G401 (cell line): ENCODE results near the gene PNPLA6. TPM values are rescaled to one million over a fixed set of nuclear protein-coding genes. Genes with fewer than 3 reads are reported as not detected.
A peak's percentile ranks its signal among the peaks of the same experiment; 100 is the strongest.
"Not testable (repeated sequence)": the region's sequence is repeated elsewhere in the genome, so short reads cannot be mapped to it uniquely, and the experiment has no call there.

Experiments
- DNase-seq: peaks from one replicate; pipeline ENCODE4 v3.0.0-alpha.2; 2015; ENCODE audit warnings: low spot score
- in situ Hi-C: cut with HindIII; loops from 2 replicates; pipeline ENCODE4 v1.10.0; 2016; ENCODE audit warnings: low sequenced_read_pairs, mixed read lengths
- total RNA-seq: library from RNA; depleted of rRNA; stranded (reverse); fragments of >200 nt; shearing (Covaris generic); gene quantifications from 2 replicates; pipeline ENCODE4 v1.2.3, GENCODE V29; 2014

The PNPLA6 gene
- total RNA-seq, 1 experiment from 2014 or later: 97.9 TPM

- in situ Hi-C loops: no loop called here
- DNase-seq: no peak
These were observed 14.1 kb downstream of the PNPLA6 start for GRCh38 chr19:7549429-7550148.

GRCh38 chr19:7550169-7550770 lies 14.8 kb downstream of the PNPLA6 start:
- in situ Hi-C loops: no loop called here
- DNase-seq: no peak

DNA sequence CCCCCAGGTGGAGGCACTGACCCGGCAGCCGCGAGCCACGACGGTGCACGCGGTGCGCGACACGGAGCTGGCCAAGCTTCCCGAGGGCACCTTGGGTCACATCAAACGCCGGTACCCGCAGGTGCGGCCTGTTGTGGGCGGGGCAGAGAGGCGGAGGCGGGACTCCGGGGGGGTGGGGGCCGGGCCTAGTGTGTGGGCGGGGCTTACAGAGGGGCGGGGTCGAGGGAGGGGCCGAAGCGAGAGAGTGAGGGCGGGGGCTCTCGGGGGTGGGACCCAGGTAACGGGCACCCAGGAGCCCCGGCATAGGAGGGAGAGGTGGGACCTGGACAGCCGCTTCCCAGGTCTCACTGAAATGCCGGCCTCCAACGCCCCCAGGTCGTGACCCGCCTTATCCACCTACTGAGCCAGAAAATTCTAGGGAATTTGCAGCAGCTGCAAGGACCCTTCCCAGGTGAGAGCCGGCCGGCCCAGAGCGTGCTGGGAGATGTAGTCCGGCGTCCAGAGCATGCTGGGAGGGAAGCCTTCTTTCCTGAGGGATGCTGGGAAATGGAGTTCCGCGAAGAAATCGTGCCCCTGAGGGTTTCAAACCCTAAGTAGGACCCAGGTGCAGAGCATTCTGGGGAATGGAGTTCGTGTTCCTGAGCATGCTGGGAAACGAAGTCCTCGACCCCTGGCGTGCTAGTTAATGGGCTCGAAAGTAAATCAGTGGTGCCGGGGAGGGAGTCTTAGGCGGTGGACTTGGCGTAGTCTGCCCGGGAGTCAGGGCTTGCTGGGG lies 15.7 kb downstream of the PNPLA6 start:
- peak; percentile 97 for DNase-seq
- in situ Hi-C loops: no loop called here

GRCh38 chr19:7552781-7553180 lies 17.3 kb downstream of the PNPLA6 start:
- no peak for DNase-seq
- in situ Hi-C loops: no loop called here

DNA sequence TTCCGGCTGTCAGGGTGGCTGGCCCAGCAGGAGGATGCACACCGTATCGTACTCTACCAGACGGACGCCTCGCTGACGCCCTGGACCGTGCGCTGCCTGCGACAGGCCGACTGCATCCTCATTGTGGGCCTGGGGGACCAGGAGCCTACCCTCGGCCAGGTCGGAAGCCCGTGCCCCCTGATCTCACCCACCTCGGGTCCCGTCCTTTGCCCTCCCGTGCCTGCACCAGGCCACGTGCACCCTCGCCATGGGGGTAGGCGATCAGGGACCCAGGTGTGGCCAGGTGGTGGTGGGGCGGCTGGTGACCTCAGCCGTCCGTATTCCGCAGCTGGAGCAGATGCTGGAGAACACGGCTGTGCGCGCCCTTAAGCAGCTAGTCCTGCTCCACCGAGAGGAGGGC lies 19.0 kb downstream of the PNPLA6 start:
- in situ Hi-C loops: no loop called here
- no peak for DNase-seq

GRCh38 chr19:7554990-7555864 lies 19.7 kb downstream of the PNPLA6 start:
- no peak for DNase-seq
- in situ Hi-C loops: no loop called here

GRCh38 chr19:7556696-7557315 lies 21.3 kb downstream of the PNPLA6 start:
- DNase-seq: no peak
- in situ Hi-C loops: no loop called here

DNA sequence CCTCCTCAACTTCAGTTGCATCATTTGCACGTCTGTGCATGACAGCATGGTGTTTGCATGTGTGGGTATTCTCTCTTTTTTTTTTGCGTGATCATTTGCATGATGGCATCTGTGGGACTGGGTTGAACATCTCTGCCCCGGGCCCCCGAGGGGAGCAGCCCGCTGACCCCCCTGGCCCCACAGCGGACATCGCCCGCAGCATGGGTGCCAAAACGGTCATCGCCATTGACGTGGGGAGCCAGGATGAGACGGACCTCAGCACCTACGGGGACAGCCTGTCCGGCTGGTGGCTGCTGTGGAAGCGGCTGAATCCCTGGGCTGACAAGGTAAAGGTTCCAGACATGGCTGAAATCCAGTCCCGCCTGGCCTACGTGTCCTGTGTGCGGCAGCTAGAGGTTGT lies 23.1 kb downstream of the PNPLA6 start:
- in situ Hi-C loops: no loop called here
- DNase-seq: no peak

GRCh38 chr19:7559102-7559501 lies 23.6 kb downstream of the PNPLA6 start:
- no peak for DNase-seq
- in situ Hi-C loops: no loop called here

DNA sequence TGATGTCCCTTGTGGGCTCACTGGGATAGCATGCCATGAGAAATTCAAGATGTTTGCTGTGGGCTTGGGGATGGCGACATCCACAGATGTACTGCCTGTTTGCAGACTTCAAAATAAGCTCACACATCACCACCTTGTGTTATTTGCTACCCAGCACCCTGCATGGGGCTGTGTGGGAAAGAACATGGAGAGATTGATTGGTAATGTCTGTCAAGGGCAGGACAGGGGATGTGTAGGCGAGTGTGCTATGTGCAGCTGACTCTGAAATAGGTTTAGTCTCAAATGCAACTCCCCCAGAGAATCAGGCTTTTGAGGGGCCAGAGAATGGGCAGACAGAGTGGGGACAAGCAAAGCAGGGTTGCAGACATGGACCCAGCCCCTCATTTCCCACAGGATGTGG lies 24.7 kb downstream of the PNPLA6 start:
- in situ Hi-C loops: no loop called here
- DNase-seq: no peak

- in situ Hi-C loops: no loop called here
- DNase-seq: no peak
These were observed 25.8 kb downstream of the PNPLA6 start for GRCh38 chr19:7561325-7561724.

DNA sequence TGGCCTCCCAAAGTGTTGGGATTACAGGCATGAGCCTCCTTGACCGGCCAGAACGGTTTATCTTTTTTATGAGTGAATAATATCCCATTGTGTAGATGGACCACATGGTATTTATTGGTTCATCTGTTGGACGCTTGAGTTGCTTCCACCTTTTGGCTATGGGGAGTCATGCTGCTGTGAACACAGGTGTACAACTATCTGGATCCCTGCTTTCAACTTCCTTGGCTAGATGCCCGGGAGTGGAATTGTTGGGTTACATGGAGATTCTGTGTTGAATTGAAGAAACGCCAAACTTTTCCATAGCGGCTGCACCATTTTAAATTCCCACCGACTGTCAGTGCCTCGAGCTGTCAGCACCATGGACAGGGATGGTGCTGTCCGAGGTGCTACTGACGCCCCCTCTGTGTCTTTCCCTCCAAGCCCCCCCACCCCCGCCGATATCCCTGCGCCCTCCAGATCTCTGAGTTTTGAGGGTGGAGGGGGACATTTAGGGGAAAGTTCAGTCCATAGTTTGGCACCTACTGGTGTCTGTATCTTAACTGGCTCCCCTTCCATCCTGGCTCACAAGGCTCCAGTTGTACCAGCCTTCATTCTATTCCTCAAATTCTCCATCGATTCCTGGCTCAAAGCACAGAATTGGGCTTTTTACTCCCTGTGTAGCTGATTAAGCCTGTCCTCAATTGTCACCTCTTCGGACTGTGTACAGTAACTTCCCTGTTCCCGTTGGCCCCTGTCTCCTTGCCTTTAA lies 27.3 kb downstream of the PNPLA6 start:
- in situ Hi-C loops: no loop called here
- no peak for DNase-seq

GRCh38 chr19:7564866-7565265 lies 29.3 kb downstream of the PNPLA6 start:
- in situ Hi-C loops: no loop called here
- no peak for DNase-seq

GRCh38 chr19:7565332-7565731 lies 29.8 kb downstream of the PNPLA6 start:
- in situ Hi-C loops: no loop called here
- no peak for DNase-seq

GRCh38 chr19:7570761-7571160 lies 35.2 kb downstream of the PNPLA6 start:
- in situ Hi-C loops: no loop called here

DNA sequence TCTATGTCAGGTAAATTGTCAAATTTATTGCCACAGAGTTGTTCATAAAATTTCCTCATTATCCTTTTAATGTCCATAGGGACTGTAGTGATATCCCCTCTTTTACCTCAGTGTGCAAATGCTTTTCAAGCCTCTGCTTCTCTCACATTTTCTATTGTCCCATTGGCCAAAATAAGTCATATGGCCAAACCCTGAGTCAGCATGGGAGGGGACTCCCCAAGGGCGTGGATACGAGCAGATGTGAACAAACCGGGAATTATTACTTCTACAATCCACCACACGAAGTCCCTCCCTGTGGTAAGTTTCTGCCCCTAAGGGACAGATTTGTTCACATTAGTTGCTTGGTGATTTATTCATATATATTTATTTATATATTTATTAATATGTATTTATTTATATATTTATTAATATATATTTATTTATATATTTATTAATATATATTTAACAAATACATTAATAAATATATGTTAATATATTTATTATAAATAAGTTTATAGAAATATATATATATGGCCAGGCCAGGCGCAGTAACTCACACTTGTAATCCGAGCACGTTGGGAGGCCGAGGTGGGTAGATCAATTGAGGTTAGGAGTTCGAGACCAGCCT lies 40.0 kb downstream of the PNPLA6 start:
- no peak for DNase-seq
- in situ Hi-C loops: no loop called here

More at GRCh38 chr19:7570761-7571160, 35.2 kb downstream of the PNPLA6 start:
- no peak for DNase-seq

DNA sequence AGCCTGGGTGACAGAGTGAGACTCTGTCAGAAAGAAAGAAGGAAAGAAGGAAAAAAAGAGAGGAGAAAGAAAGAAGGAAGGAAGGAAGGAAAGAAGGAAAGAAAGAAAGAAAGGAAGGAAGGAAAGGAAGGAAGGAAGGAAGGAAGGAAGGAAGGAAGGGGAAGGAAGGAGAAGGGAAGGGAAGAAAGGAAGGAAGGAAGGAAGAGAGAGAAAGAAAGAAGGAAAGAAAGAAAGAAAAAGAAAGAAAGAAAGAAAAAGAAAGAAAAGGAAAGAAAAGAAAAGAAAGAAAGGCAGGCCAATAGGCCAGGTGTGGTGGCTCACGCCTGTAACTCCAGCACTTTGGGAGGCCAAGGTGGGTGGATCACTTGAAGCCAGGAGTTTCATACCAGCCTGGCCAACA lies 41.9 kb downstream of the PNPLA6 start:
- DNase-seq, in situ Hi-C loops: not testable (repeated sequence)

DNA sequence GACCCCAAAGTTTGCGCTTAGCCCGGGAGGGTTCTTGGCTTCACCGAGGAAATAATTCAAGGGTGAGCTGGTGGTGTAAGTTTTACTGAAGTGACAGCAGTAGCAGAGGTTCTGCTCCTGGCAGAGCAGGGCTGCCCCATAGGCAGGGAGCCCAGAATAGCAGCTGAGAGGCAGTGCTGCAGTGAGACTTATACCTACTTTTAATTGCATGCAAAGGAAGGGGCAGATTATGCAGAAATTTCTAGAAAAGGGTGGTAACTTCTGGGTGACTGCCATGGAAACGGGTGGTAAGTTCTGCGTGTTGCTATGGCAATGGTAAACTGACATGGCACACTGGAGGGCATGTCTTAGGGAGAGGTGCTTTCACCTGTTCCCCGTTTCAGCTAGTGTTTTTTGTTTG lies 42.6 kb downstream of the PNPLA6 start:
- in situ Hi-C loops: no loop called here
- no peak for DNase-seq
